Tibial artery (tissue), 4 donors: ENCODE data around the gene DRD1.

ENCODE experiments used
- DNase-seq, 2 donors: peaks; one replicate each; pipeline ENCODE4 v3.0.0-alpha.2; 2019
- H3K27ac ChIP-seq, 2 donors: fragments of 200-600 bp; sonication (generic) in 1 of 2; 1 replicate in 1 of 2; 2 replicates in 1 of 2; pipeline ENCODE4 v1.5.1; 2018 to 2019; ENCODE audit warnings: mild to moderate bottlenecking in 1 of 2
- H3K27me3 ChIP-seq, 2 donors: fragments of 200-600 bp; sonication (generic) in 1 of 2; one replicate each; pipeline versions ENCODE4 v1.5.1 to v1.6.0; 2016 to 2019
- H3K36me3 ChIP-seq, 3 donors: fragments of 200-600 bp; sonication (generic) in 2 of 3; one replicate each; pipeline ENCODE4 v1.5.1; 2016 to 2019; ENCODE audit warnings: mild to moderate bottlenecking in 2 of 3
- H3K4me1 ChIP-seq, 4 donors: fragments of 200-600 bp; sonication (generic) in 2 of 4; 1 replicate in 3 of 4; 2 replicates in 1 of 4; pipeline ENCODE4 v1.5.1; 2016 to 2019
- H3K4me3 ChIP-seq, 2 donors: fragments of 200-600 bp; sonication (generic) in 1 of 2; 1 replicate in 1 of 2; 2 replicates in 1 of 2; pipeline ENCODE4 v1.5.1; 2018 to 2019; ENCODE audit warnings: mild to moderate bottlenecking in 2 of 2
- H3K9me3 ChIP-seq, 3 donors: fragments of 200-600 bp; sonication (generic) in 1 of 3; one replicate each; pipeline ENCODE4 v1.5.1; 2016 to 2019
- CTCF ChIP-seq, 2 experiments: fragments of 200-600 bp in 1 of 2; fragments of 450-650 bp in 1 of 2; IDR thresholded peaks; one replicate each; pipeline ENCODE4 v1.5.1; 2017 to 2019; ENCODE audit warnings: antibody characterized with exemption in 2 of 2, mild to moderate bottlenecking in 1 of 2, moderate library complexity in 1 of 2
- intact Hi-C: fragments of 100-400 bp; cut with DNase I; formaldehyde crosslinking; loops from one replicate; pipeline ENCODE4 v1.15.0; 2023; ENCODE audit warnings: low total_unique reads

The DRD1 gene

DNA sequence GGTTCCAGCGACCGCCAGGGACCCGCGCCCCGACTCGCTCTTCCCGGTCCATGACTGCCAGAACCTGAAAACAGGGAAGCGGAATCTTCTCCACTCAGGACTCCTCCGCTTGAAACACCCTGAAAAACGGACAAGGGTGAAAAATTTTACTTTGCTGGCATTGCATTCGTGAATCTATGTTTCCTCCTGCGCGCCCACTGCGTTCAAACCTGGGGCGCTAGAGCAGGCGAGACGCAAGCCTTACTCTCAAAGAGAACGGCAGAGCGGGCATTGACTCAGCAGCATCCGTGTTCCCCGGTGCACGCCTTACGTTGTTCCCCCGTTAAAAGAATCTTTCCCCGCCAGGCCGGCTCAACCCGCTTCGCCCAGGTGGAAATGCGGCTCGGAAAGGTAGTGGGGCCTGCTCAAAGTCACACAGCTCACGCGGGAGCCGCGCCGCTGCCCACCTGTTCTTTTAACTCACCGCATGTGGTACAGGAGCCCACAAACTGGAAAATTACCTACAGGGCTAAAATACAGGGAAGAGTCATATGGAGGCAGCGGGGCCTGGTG is 999 bp upstream of the DRD1 start:
- Histone ChIP-seq H3K9me3 (no peaks in the 10 kb centered on the region), H3K4me1 (peaks cover 0 to 54% (median 20%) of the 10 kb centered on the region in 4 donors), H3K4me3 (peak overlapping the region; percentile 51 to 55), H3K27ac (no peak overlapping the region), H3K27me3 (peaks cover 0 to 15% of the 10 kb centered on the region in 2 donors), H3K36me3 (no peaks in the 10 kb centered on the region)
- DNase-seq: no peak
- intact Hi-C loops: loop anchor here (2.0 kb wide), 1 partner anchor 494 kb away; no protein-coding TSS in a partner anchor
- peak in 1 of 2 experiments; percentile 18 for TF ChIP-seq CTCF (IDR thresholded peaks at IDR 0.05)

GRCh38 chr5:175443514-175444059 is 395 bp downstream of the DRD1 start:
- DNase-seq: no peak
- Histone ChIP-seq H3K27me3 (peaks cover 0 to 15% of the 10 kb centered on the region in 2 donors), H3K4me3 (peak overlapping the region; percentile 51 to 55)

GRCh38 chr5:175438234-175438857 is 5.6 kb downstream of the DRD1 start:
- no peak for DNase-seq
- H3K27ac ChIP-seq: no peak overlapping the region
- H3K4me1 ChIP-seq: peaks cover 0 to 36% (median under 1%) of the 10 kb centered on the region in 4 donors
- TF ChIP-seq CTCF (IDR thresholded peaks at IDR 0.05): no peak
- intact Hi-C loops: no loop called here
- no peak overlapping the region for H3K4me3 ChIP-seq
- H3K36me3 ChIP-seq: no peaks in the 10 kb centered on the region
- H3K27me3 ChIP-seq: no peaks in the 10 kb centered on the region
- H3K9me3 ChIP-seq: no peaks in the 10 kb centered on the region

More at GRCh38 chr5:175443514-175444059, 395 bp downstream of the DRD1 start:
- Histone ChIP-seq H3K9me3 (no peaks in the 10 kb centered on the region), H3K36me3 (no peaks in the 10 kb centered on the region), H3K4me1 (peaks cover 0 to 57% (median 20%) of the 10 kb centered on the region in 4 donors), H3K27ac (peak overlapping the region in 1 of 2 donors; percentile 43)
- intact Hi-C loops: loop anchor here (2.0 kb wide), 1 partner anchor 493 kb away; no protein-coding TSS in a partner anchor
- TF ChIP-seq CTCF (IDR thresholded peaks at IDR 0.05): no peak

GRCh38 chr5:175436359-175436758 is 7.6 kb downstream of the DRD1 start:
- Histone ChIP-seq H3K27me3 (no peaks in the 10 kb centered on the region), H3K36me3 (no peaks in the 10 kb centered on the region), H3K9me3 (no peaks in the 10 kb centered on the region), H3K27ac (no peak overlapping the region), H3K4me3 (no peak overlapping the region), H3K4me1 (peaks cover 0 to 16% (median 0%) of the 10 kb centered on the region in 4 donors)
- DNase-seq: no peak
- no peak for TF ChIP-seq CTCF (IDR thresholded peaks at IDR 0.05)
- intact Hi-C loops: no loop called here

- intact Hi-C loops: no loop called here
These were observed 9.2 kb downstream of the DRD1 start for GRCh38 chr5:175434800-175435199.

More at GRCh38 chr5:175434800-175435199, 9.2 kb downstream of the DRD1 start:
- no peak overlapping the region for H3K4me3 ChIP-seq
- H3K9me3 ChIP-seq: no peaks in the 10 kb centered on the region
- H3K36me3 ChIP-seq: no peaks in the 10 kb centered on the region
- no peak for DNase-seq
- TF ChIP-seq CTCF (IDR thresholded peaks at IDR 0.05): no peak
- no peaks in the 10 kb centered on the region for H3K27me3 ChIP-seq
- H3K4me1 ChIP-seq: peaks cover 0 to 4% (median 0%) of the 10 kb centered on the region in 4 donors
- no peak overlapping the region for H3K27ac ChIP-seq
